Peyer's patch (tissue), 4 donors: Measurements from ENCODE around the gene NUFIP2.

Experiments used
- POLR2A ChIP-seq, 2 donors: fragments of 450-650 bp; IDR thresholded peaks; one replicate each; pipeline ENCODE4 v1.5.1; 2017; ENCODE audit warnings: antibody characterized with exemption in 2 of 2, mild to moderate bottlenecking in 2 of 2, moderate library complexity in 2 of 2
- TF ChIP-seq, protein P1 (sequence below), 6 experiments: fragments of 450-650 bp in 4 of 6; fragments of 200-600 bp in 2 of 6; sonication (generic) in 1 of 6; IDR thresholded peaks; one replicate each; pipeline ENCODE4 v1.5.1; 2017 to 2019; ENCODE audit warnings: antibody characterized with exemption in 6 of 6, mild to moderate bottlenecking in 3 of 6, moderate library complexity in 1 of 6

- TF ChIP-seq, protein P1, sequence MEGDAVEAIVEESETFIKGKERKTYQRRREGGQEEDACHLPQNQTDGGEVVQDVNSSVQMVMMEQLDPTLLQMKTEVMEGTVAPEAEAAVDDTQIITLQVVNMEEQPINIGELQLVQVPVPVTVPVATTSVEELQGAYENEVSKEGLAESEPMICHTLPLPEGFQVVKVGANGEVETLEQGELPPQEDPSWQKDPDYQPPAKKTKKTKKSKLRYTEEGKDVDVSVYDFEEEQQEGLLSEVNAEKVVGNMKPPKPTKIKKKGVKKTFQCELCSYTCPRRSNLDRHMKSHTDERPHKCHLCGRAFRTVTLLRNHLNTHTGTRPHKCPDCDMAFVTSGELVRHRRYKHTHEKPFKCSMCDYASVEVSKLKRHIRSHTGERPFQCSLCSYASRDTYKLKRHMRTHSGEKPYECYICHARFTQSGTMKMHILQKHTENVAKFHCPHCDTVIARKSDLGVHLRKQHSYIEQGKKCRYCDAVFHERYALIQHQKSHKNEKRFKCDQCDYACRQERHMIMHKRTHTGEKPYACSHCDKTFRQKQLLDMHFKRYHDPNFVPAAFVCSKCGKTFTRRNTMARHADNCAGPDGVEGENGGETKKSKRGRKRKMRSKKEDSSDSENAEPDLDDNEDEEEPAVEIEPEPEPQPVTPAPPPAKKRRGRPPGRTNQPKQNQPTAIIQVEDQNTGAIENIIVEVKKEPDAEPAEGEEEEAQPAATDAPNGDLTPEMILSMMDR (IDR thresholded peaks at IDR 0.05) = no peak
- TF ChIP-seq POLR2A (IDR thresholded peaks at IDR 0.05) = no peak
Measured at GRCh38 chr17:29250666-29251065, 43.3 kb downstream of the NUFIP2 start.
